Measurements from ENCODE around the gene SUPT3H.

DNA sequence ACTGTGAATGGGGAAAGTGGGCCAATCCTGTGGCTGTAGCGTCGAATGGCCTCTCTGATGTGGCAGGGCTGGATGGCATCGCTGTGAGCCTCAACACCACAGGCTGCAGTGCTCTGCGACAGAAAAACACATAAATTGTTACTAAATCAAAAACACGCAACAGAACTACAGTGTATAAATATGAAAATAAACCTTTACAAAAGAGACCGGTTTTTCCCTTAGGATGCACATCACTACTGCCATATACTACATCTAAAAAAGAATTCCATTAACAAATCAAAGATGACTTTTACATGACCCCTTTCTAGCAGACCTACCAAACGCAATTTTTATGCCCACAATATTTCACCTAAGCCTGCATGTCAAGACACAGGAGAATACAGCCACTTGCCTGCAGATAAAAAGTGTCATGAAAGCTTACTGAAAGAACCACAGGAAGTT lies 445.1 kb downstream of the SUPT3H start:
- TF ChIP-seq, protein P1, sequence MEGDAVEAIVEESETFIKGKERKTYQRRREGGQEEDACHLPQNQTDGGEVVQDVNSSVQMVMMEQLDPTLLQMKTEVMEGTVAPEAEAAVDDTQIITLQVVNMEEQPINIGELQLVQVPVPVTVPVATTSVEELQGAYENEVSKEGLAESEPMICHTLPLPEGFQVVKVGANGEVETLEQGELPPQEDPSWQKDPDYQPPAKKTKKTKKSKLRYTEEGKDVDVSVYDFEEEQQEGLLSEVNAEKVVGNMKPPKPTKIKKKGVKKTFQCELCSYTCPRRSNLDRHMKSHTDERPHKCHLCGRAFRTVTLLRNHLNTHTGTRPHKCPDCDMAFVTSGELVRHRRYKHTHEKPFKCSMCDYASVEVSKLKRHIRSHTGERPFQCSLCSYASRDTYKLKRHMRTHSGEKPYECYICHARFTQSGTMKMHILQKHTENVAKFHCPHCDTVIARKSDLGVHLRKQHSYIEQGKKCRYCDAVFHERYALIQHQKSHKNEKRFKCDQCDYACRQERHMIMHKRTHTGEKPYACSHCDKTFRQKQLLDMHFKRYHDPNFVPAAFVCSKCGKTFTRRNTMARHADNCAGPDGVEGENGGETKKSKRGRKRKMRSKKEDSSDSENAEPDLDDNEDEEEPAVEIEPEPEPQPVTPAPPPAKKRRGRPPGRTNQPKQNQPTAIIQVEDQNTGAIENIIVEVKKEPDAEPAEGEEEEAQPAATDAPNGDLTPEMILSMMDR (IDR thresholded peaks at IDR 0.05): no peak
- TF ChIP-seq EZH2 (IDR thresholded peaks at IDR 0.05; ENCODE audit: borderline replicate concordance, insufficient read depth, low read depth, low read length, poor library complexity, severe bottlenecking): no peak

Data from B cell (primary cell).